ENCODE results near the gene ATP9B.
"Not testable (repeated sequence)": the region's sequence is repeated elsewhere in the genome, so short reads cannot be mapped to it uniquely, and the experiment has no call there.

ATP9B gene

DNA sequence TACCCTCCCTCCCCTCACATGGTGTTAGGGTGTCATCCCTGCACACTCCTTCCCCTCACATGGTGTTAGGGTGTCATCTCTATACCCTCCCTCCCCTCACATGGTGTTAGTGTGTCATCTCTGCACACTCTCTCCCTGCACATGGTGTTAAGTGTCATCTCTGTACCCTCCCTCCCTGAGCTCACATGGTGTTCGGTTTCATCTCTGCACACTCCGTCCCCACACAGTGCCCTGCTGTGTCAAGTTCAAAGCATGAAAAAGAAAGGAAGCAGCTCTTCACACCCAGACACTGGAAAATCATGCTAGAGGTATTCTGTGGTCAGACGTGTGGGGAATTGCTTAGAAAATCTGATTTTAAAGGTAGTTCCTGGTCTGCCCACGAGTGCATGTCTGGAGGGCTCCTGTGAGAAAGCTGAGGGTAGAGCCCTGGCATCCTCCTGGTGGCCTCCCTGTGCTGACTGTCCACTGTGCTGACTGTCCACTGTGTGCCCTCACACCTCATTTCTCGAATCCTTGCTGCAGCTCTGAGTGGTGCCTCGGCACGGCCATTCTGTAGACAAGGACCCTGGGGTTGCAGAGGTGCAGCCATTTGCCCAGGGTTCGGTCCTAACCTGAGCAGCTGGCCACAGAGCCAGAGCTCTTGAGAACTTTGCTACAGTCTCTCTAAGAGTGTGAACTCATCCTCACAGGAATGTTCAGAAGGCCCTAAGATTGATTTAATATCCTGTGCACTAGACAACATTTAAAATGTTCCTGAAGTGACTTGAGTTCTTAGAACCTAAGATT, 257.4 kb downstream of the ATP9B start:
- no peaks in the 10 kb centered on the region for H3K4me1 ChIP-seq (ENCODE audit: insufficient read depth, insufficient read length)
- H3K9ac ChIP-seq (ENCODE audit: insufficient read length, low read depth): no peak overlapping the region
- peaks cover 10% of the 10 kb centered on the region for H3K36me3 ChIP-seq (ENCODE audit: insufficient read depth, insufficient read length, low read length)
- no peak for TF ChIP-seq ZNF274 (IDR thresholded peaks at IDR 0.05; ENCODE audit: low read depth, low read length)
- no peak overlapping the region for H3K4me3 ChIP-seq (ENCODE audit: insufficient read length, low read depth)
- DNase-seq (ENCODE audit: low read depth, low spot score): no peak
- H3K27me3 ChIP-seq (ENCODE audit: insufficient read depth, insufficient read length): no peaks in the 10 kb centered on the region
- peaks cover 6% of the 10 kb centered on the region; the same call in 1 of the 2 replicates for H3K9me3 ChIP-seq (ENCODE audit: insufficient read depth, low read length)

DNA sequence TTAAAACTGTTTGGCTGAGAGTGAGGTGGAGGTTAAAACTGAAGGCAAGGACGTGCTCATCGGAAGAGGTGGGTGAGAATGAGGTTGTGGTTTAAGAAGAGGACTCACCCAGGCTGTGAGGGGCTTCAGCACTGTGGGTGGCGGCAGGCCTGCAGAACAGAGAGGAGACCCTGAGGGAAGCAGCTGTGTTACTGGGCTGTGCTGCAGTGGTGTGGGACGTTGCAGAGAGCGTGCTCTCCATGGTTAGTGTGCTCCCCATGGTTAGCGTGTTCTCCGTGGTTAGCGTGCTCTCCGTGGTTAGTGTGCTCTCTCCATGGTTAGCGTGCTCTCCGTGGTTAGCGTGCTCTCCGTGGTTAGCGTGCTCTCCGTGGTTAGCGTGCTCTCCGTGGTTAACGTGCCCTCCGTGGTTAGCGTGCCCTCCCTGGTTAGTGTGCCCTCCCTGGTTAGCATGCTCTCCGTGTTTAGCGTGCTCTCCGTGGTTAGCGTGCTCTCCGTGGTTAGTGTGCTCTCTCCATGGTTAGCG, 258.1 kb downstream of the ATP9B start:
- Histone ChIP-seq H3K9ac (ENCODE audit: insufficient read length, low read depth) (no peak overlapping the region), H3K4me1 (ENCODE audit: insufficient read depth, insufficient read length) (no peaks in the 10 kb centered on the region), H3K9me3 (ENCODE audit: insufficient read depth, low read length) (peaks cover 6% of the 10 kb centered on the region; the same call in 1 of the 2 replicates), H3K27me3 (ENCODE audit: insufficient read depth, insufficient read length) (no peaks in the 10 kb centered on the region), H3K36me3 (ENCODE audit: insufficient read depth, insufficient read length, low read length) (peaks cover 10% of the 10 kb centered on the region), H3K4me3 (ENCODE audit: insufficient read length, low read depth) (no peak overlapping the region)
- TF ChIP-seq YY1 (IDR thresholded peaks at IDR 0.05; ENCODE audit: insufficient read depth, insufficient read length) (no peak), ZNF274 (IDR thresholded peaks at IDR 0.05; ENCODE audit: low read depth, low read length) (no peak), SUZ12 (IDR thresholded peaks at IDR 0.05; ENCODE audit: extremely low read depth, insufficient read depth, insufficient read length) (no peak)
- DNase-seq (ENCODE audit: low read depth, low spot score): no peak

DNA sequence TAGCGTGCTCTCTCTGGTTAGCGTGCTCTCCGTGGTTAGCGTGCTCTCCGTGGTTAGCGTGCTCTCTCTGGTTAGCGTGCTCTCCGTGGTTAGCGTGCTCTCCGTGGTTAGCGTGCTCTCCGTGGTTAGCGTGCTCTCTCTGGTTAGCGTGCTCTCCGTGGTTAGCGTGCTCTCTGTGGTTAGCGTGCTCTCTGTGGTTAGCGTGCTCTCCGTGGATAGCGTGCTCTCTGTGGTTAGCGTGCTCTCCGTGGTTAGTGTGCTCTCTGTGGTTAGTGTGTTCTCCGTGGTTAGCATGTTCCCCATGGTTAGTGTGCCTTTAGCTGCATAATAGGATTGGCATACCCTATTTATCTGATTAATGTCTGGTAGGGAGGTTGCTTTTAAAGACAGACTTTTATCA, 258.7 kb downstream of the ATP9B start:
- not testable (repeated sequence) for H3K9ac ChIP-seq (ENCODE audit: insufficient read length, low read depth); H3K4me3 ChIP-seq (ENCODE audit: insufficient read length, low read depth); DNase-seq (ENCODE audit: low read depth, low spot score); H3K4me1 ChIP-seq (ENCODE audit: insufficient read depth, insufficient read length); H3K27me3 ChIP-seq (ENCODE audit: insufficient read depth, insufficient read length); H3K9me3 ChIP-seq (ENCODE audit: insufficient read depth, low read length)
- peaks cover 13% of the 10 kb centered on the region for H3K36me3 ChIP-seq (ENCODE audit: insufficient read depth, insufficient read length, low read length)

DNA sequence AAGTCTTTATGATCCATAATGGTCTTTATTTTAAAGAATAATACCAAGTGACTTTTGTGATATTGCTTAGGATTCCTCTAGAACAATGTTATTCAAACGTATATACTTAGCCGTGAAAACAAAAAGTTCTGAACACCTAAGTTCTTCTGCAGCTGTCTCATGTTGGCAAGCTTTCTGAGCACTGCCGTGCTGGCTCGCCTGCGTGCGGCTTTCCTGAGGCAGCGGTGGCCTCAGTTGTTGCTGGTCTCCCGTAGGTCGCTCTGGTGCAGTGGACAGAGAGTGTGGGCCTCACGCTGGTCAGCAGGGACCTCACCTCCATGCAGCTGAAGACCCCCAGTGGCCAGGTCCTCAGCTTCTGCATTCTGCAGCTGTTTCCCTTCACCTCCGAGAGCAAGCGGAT, 259.7 kb downstream of the ATP9B start:
- DNase-seq (ENCODE audit: low read depth, low spot score): no peak
- TF ChIP-seq ZNF274 (IDR thresholded peaks at IDR 0.05; ENCODE audit: low read depth, low read length) (no peak), SUZ12 (IDR thresholded peaks at IDR 0.05; ENCODE audit: extremely low read depth, insufficient read depth, insufficient read length) (no peak), YY1 (IDR thresholded peaks at IDR 0.05; ENCODE audit: insufficient read depth, insufficient read length) (no peak)
- no peaks in the 10 kb centered on the region for H3K27me3 ChIP-seq (ENCODE audit: insufficient read depth, insufficient read length)

DNA sequence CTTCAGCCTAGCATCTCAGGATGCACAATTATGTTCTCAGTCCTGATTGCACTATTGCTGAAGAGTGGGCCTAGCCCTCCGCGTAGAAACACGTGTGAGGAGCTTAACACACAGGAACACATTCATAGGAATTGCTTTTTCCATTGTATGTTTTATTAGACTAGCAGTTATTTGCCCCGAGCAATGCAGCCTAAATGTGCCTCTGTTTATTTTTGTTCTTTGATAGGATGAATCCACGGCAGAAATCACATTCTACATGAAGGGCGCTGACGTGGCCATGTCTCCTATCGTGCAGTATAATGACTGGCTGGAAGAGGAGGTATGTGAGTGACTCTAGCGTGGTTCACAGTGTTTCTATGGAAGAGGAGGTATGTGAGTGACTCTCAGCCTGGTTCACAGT, 260.6 kb downstream of the ATP9B start:
- H3K9ac ChIP-seq (ENCODE audit: insufficient read length, low read depth): no peak overlapping the region
- H3K4me3 ChIP-seq (ENCODE audit: insufficient read length, low read depth): no peak overlapping the region
- H3K27me3 ChIP-seq (ENCODE audit: insufficient read depth, insufficient read length): no peaks in the 10 kb centered on the region
- DNase-seq (ENCODE audit: low read depth, low spot score): no peak
- H3K4me1 ChIP-seq (ENCODE audit: insufficient read depth, insufficient read length): no peaks in the 10 kb centered on the region
- peaks cover 6% of the 10 kb centered on the region; the same call in 1 of the 2 replicates for H3K9me3 ChIP-seq (ENCODE audit: insufficient read depth, low read length)
- TF ChIP-seq YY1 (IDR thresholded peaks at IDR 0.05; ENCODE audit: insufficient read depth, insufficient read length): no peak
- TF ChIP-seq ZNF274 (IDR thresholded peaks at IDR 0.05; ENCODE audit: low read depth, low read length): no peak
- TF ChIP-seq SUZ12 (IDR thresholded peaks at IDR 0.05; ENCODE audit: extremely low read depth, insufficient read depth, insufficient read length): no peak
- peaks cover 15% of the 10 kb centered on the region for H3K36me3 ChIP-seq (ENCODE audit: insufficient read depth, insufficient read length, low read length)

More for the DNA sequence above, 259.7 kb downstream of the ATP9B start:
- Histone ChIP-seq H3K9me3 (ENCODE audit: insufficient read depth, low read length) (peaks cover 6% of the 10 kb centered on the region; the same call in 1 of the 2 replicates), H3K36me3 (ENCODE audit: insufficient read depth, insufficient read length, low read length) (peaks cover 15% of the 10 kb centered on the region), H3K9ac (ENCODE audit: insufficient read length, low read depth) (no peak overlapping the region), H3K4me3 (ENCODE audit: insufficient read length, low read depth) (no peak overlapping the region), H3K4me1 (ENCODE audit: insufficient read depth, insufficient read length) (no peaks in the 10 kb centered on the region)

DNA sequence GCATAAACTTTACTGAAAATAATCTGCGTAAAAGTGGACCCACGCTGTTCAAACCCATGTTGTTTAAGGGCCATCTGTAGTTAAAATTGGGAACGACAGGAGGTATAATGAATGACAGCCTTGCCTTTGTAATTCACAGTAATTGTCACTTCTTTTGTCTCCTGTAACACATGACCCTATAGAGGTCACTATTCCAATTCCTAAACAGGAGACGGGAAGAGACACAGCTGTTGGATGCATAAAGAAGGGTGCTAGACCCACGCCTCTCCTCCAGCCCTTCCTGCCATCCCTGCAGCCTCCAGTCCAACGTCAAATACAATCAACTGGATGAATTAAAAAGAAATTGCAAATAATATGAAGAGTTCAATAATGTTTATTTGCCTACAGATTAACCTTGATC, 263.5 kb downstream of the ATP9B start:
- no peak for TF ChIP-seq YY1 (IDR thresholded peaks at IDR 0.05; ENCODE audit: insufficient read depth, insufficient read length)
- no peak for TF ChIP-seq ZNF274 (IDR thresholded peaks at IDR 0.05; ENCODE audit: low read depth, low read length)
- no peak for TF ChIP-seq SUZ12 (IDR thresholded peaks at IDR 0.05; ENCODE audit: extremely low read depth, insufficient read depth, insufficient read length)
- H3K9ac ChIP-seq (ENCODE audit: insufficient read length, low read depth): no peak overlapping the region
- no peaks in the 10 kb centered on the region for H3K4me1 ChIP-seq (ENCODE audit: insufficient read depth, insufficient read length)
- H3K36me3 ChIP-seq (ENCODE audit: insufficient read depth, insufficient read length, low read length): peaks cover 20% of the 10 kb centered on the region
- no peak for DNase-seq (ENCODE audit: low read depth, low spot score)
- H3K4me3 ChIP-seq (ENCODE audit: insufficient read length, low read depth): no peak overlapping the region
- H3K27me3 ChIP-seq (ENCODE audit: insufficient read depth, insufficient read length): no peaks in the 10 kb centered on the region
- no peaks in the 10 kb centered on the region for H3K9me3 ChIP-seq (ENCODE audit: insufficient read depth, low read length)

DNA sequence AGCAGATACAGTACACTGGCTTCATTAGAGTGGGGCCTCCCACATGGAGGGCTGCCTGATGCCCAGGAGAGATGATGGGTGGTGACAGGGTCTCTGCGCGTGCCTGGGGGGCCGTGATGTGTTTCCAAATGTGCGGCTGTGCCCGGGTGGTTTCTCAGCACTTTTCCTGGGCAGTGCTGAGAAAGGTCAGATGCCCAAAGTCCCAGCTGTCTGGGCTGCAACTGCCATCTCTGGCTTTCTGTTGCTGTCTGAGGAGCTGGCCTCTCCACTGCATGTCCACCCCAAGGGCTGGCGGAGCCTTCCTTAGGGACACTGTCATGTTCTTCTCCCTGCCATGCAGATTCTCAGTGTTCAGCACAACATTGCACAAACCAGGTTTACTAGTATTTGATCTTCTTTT, 263.9 kb downstream of the ATP9B start:
- Histone ChIP-seq H3K4me3 (ENCODE audit: insufficient read length, low read depth) (no peak overlapping the region), H3K4me1 (ENCODE audit: insufficient read depth, insufficient read length) (no peaks in the 10 kb centered on the region), H3K9ac (ENCODE audit: insufficient read length, low read depth) (no peak overlapping the region), H3K36me3 (ENCODE audit: insufficient read depth, insufficient read length, low read length) (peaks cover 21% of the 10 kb centered on the region), H3K27me3 (ENCODE audit: insufficient read depth, insufficient read length) (no peaks in the 10 kb centered on the region), H3K9me3 (ENCODE audit: insufficient read depth, low read length) (no peaks in the 10 kb centered on the region)
- DNase-seq (ENCODE audit: low read depth, low spot score): no peak
- TF ChIP-seq YY1 (IDR thresholded peaks at IDR 0.05; ENCODE audit: insufficient read depth, insufficient read length): no peak
